ENCODE results near the gene TDRD9. TPM values are rescaled to one million over a fixed set of nuclear protein-coding genes. Genes with fewer than 3 reads are reported as not detected.

TDRD9 gene
- 0.06 and 0.32 TPM in 2 replicates for total RNA-seq

DNA sequence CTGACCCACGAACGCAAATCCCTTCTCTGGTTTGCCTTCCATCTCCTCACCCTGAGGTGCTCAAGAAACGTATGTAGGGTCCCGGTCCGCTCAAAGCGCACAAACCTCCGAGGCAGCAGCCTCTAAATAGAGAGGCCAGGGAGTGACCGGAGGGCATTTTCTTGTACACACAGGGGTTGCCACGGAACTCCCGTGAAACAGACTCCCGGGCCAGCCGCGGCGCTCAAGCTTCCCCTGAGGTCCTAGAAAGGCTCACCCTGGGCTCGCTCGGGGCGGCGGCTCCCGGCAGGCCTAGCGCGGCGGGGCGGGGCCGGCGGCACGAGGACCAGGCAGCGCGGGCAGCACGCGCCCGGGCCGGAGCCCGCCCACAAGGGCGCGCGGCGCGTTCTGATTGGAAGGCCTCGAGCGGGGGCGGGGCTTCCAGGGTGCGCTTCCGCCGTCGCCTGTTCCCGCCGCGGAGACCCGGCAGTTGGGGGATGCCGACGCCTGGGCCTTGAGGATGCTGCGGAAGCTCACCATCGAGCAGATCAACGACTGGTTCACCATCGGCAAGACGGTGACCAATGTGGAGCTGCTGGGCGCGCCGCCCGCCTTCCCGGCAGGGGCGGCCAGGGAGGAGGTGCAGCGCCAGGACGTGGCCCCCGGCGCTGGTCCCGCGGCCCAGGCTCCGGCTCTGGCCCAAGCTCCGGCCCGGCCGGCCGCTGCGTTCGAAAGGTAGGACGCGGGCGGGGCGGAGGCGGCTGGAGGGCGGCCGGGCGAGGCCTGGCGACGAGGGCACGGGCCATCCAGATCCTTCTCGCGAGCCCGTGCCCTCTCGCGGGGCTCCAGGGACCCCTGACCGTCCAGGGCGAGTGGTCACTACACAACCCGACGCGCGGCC is at the start of gene TDRD9:
Gene TDRD9, plus strand, starts transcription at position 446 of the 880 bp plus-strand sequence. Its CDS starts 54 bp downstream, at position 500.

GRCh38 chr14:103941973-103942736 is 13.9 kb downstream of the TDRD9 start, which contains the start of gene RD3L:
TSS of gene RD3L (minus strand) at chr14:103942529. CDS start at chr14:103941695, 834 bp downstream.

DNA sequence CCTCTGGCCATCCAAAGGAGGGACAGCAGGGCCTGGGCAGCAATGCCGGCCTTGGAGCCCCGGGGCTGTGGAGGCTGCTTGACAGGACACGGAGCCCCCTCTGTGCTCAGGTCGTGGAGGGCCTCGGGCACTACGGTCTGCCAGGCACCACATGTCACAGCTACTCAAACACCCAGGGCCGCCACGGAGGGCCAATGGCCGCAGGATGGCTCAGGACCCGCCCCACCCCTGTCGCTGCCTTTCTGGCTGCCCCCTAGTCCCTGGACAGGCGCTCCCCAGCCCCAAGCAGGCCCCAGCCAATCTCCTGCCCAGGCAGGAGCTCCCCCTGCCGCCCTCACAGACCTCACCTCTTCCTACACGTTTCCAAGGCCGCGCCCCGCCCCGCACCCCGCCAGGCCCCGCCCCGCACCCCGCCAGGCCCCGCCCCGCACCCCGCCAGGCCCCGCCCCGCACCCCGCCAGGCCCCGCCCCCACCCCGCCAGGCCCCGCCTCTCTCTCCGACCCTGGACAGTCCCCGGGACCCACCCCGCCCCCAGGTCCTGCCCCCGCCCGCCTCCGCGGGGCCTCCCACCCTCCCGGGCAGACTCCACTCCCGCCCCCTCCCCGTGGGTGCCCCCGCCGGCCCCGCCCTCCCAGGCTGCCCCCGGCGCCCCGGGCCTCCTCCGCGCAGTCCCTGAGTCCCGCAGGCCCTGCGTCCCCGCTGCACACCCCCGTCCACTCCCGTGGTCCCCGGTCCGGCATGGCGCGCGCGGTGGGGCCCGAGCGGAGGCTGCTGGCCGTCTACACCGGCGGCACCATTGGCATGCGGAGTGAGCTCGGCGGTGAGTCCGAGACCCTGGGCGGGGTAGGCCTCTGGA is 157.0 kb downstream of the TDRD9 start, which contains the start of gene ASPG:
Gene ASPG, plus strand, starts transcription at position 669 of the 857 bp plus-strand sequence. Its CDS starts 71 bp downstream, at position 740.

Other genes starting within 250 kb of the TDRD9 start
- 13.5 and 17.6 TPM in 2 replicates for gene XRCC3, start 213.0 kb upstream of the TDRD9 start, total RNA-seq
- 70.4 and 83.5 TPM in 2 replicates for gene ZFYVE21, start 212.6 kb upstream of the TDRD9 start, total RNA-seq
- 11.5 and 25.5 TPM in 2 replicates for gene PPP1R13B, start 80.9 kb upstream of the TDRD9 start, total RNA-seq
- gene RD3L, start 14.1 kb downstream of the TDRD9 start, total RNA-seq = not detected in 2 replicates
- not detected in 2 replicates for gene ASPG, start 157.2 kb downstream of the TDRD9 start, total RNA-seq
- 7.0 and 18.6 TPM in 2 replicates for gene KIF26A, start 210.1 kb downstream of the TDRD9 start, total RNA-seq

Data from bladder microvascular endothelial cell (primary cell).